Measurements from ENCODE around the gene EPHA5.

- TF ChIP-seq, protein P1, sequence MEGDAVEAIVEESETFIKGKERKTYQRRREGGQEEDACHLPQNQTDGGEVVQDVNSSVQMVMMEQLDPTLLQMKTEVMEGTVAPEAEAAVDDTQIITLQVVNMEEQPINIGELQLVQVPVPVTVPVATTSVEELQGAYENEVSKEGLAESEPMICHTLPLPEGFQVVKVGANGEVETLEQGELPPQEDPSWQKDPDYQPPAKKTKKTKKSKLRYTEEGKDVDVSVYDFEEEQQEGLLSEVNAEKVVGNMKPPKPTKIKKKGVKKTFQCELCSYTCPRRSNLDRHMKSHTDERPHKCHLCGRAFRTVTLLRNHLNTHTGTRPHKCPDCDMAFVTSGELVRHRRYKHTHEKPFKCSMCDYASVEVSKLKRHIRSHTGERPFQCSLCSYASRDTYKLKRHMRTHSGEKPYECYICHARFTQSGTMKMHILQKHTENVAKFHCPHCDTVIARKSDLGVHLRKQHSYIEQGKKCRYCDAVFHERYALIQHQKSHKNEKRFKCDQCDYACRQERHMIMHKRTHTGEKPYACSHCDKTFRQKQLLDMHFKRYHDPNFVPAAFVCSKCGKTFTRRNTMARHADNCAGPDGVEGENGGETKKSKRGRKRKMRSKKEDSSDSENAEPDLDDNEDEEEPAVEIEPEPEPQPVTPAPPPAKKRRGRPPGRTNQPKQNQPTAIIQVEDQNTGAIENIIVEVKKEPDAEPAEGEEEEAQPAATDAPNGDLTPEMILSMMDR (IDR thresholded peaks at IDR 0.05): no peak
- TF ChIP-seq POLR2A (IDR thresholded peaks at IDR 0.05): no peak
- TF ChIP-seq EP300 (IDR thresholded peaks at IDR 0.05): no peak
- TF ChIP-seq POLR2AphosphoS5 (IDR thresholded peaks at IDR 0.05): no peak
Measured at GRCh38 chr4:65656008-65656407, 14.3 kb downstream of the EPHA5 start.
